ENCODE data around the gene IRF5.

The IRF5 gene

DNA sequence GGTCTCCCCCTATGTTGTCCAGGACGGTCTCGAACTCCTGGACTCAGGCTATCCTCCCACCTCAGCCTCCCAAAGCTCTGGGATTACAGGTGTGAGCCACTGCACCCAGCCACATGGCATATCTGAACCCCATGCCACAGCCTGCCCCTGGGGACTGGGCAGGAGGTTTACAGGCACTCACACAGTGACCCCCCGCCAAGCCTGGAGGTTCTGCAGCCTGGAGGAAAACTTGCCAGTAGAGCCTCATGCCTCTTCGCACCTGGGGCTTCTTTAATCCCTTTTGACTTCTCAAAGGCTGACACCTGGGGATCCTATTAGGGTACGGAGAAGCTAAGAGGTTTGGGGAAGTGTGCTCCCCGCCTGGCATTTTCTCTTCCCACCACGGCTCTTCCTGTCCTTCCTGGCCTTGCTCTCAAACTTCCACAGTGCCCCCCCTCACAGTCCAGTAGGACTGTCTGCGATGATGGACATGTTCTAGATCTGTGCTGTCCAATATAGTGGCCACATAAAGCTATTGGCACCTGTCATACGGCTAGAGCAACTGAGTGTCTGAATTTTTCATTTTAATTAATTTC lies 15.8 kb upstream of the IRF5 start:
- DNase-seq = no peak

GRCh38 chr7:128922496-128923410 lies 15.0 kb upstream of the IRF5 start:
- no peak for DNase-seq

DNA sequence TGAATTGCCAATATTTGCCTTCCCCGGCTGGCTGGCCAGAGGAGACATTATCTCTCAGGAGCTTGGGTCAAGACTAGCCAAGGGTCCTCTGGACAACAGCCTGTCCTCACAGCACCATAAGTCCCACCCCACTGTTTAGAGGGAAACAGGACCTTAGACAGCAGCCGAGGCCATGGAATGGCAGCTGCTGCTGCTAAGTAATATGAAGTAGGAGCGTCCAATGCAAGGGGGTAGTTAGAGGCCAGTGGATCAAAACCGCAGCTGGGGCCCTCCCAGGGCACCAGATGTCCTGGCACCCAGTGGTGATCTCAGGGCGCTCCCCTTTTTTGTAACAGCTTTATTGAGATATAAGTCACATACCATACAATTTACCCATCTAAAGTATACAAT lies 14.3 kb upstream of the IRF5 start:
- DNase-seq = no peak

DNA sequence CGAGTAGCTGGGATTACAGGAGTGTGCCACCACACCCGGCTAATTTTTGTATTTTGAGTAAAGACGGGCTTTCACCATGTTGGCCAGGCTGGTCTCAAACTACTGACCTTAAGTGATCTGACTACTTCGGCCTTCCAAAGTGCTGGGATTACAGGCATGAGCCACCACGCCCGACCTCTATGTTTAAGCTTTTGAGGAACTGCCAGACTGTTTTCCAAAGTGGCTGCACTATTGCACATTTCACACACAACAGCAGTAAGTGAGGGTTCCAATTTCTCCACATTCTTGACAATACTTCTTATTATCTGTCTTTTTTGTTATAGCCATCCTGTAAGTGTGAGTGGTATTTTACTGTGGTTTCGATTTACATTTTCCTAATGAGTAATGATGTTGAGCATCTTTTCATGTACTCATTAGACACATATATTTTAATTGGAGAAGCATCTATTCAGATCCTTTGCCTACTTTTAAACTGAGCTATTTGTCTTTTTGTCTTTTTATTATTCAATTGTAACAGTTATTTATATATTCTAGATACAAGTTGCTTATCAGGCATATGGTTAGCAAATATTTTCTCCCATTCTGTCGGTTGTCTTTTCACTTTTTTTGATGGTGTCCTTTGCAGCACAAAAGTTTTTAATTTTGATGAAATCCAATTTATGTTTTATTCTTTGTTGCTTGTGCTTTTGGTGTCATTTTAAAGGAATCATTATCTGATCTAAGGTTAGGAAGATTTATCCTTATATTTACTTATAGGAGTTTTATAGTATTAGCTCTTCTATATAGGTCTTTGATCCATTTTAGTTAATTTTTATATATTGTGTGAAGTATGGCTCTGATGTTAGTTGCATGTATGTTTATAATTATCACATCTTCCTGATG lies 12.8 kb upstream of the IRF5 start:
- no peak for DNase-seq

- DNase-seq = no peak
These were observed 9.4 kb upstream of the IRF5 start for GRCh38 chr7:128928159-128928813.

- no peak for DNase-seq
These were observed 8.6 kb upstream of the IRF5 start for GRCh38 chr7:128928882-128929788.

DNA sequence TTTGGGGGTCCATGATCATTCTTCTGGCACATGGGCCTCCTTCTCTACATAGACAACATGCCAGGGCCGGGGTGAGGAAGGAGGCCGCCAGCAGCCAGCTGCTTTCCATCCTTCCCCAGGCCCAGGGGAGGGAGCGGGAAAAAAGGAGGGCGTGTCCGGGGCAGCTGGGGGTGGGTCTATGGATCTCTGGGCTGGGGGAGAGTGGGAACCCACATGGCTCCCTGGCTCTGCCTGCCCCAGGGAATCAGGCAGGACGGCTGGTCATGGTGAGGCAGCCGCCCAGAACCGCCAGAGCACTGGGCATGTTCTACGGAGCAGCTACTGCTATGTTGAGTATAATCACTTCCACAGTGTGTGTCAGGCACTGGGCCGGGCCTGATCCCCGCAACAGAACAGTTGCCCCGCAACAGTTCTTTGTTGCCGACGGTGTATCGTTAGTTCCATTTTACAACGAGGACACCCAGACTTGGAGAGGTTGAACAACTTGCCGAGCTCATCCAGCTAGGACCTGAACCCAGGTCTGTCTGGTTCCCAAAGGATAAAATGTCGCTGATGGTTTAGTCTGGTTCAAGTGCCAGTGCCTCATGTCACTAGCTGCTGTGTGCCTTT lies 6.4 kb upstream of the IRF5 start:
- DNase-seq = no peak

- no peak for DNase-seq
These were observed 5.5 kb upstream of the IRF5 start for GRCh38 chr7:128931965-128932861.

DNA sequence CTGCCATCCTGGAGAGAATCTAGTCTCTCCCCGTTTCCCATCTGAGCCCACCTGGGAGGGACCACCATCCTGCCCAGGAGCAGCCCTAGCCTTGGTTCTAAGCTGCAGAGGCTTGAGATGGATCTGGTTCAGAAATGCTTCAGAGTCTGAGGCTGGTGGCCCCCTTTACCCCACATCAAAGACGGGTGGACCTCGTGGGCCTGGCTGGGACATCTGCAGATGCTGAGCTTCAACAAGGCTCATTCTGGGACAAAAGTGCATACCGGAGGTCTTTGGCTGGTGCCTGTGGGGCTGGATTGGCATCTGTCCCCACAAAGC lies 4.9 kb upstream of the IRF5 start:
- DNase-seq = no peak

DNA sequence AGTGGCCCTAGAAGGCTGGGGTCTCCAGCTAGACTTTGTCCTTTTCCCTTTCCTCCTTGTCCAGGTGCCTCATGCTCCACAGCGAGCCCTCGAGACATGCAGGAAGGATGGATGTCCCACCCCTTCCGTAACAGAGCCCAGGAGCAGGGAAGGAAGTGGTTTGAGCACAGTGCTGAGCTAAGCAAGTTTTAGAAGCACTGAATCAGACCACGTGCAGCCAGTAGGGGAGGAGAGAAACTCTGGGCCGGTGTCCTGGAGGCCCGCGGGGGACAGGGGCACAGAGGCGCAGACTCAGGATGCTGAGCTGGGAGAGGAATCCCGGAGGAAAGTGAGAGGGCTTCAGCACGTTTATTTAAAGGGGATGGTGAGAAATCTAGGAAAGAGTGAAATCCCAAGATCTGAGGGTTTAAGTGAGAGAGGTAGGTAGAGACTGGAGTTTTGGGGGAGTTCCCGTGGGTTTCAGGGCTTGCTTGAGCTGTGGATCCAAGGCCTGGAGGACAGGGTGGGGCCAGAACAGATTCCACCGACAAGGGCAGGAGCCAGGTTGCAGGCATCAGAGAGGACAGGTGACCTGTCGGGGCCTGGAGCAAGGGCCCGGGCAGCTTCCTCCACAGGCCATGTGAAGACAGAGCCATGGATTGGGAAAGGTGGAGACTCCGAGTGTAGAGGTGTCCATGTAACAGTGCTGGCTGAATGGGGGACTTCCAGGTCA lies 4.4 kb upstream of the IRF5 start:
- no peak for DNase-seq

GRCh38 chr7:128934361-128935341 lies 3.1 kb upstream of the IRF5 start:
- no peak for DNase-seq

- no peak for DNase-seq
These were observed 2.4 kb upstream of the IRF5 start for GRCh38 chr7:128935342-128935730.

DNA sequence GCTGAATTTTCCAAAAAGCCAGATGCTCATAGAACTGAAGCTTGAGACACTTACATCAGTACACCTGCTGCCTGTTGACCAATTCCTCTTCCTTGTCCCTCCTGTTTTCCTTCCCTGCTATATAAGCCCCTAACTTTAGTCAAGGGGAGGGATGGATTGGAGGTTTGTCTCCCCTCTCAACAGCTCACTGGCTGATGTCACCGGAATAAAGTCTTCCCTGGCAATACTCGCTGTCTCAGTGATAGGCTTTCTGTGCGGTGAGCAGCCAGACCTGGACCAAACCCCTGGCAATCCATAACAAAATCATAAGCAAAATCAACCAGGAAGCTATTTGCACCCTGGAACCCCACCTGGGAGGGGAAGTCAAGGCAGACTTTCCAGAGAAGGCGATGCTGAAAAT lies 929 bp upstream of the IRF5 start:
- DNase-seq = no peak

GRCh38 chr7:128937271-128937646 lies 468 bp upstream of the IRF5 start:
- no peak for DNase-seq

DNA sequence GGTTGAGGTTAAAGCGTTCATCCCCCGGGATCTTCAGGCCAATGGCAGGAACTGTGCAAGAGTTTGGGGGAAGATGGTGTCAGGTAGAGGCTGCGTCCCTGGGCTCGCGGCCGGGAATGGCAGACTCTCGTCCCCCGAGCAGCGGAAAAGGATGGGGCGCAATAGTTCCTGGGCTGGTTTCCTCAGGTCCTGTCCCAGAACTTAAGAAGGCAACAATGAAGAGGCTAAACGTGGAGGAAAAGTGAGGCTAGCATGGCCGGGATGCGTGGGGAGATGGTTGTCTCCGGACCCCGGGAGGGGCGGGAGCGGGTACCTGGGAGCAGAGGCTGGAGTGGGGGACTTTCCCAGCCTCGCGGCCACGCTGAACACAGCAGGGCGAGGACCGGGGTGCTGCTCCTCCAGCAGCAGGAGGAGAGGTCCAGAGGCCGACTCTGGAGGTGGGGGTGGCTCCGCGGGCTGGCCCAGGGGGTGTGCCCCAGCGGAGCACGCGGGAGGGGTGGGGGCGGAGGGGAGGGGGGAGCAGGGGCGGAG lies 882 bp downstream of the IRF5 start:
- DNase-seq = no peak

- no peak for DNase-seq
These were observed 1.5 kb downstream of the IRF5 start for GRCh38 chr7:128939075-128939860.

- DNase-seq = no peak
These were observed 2.2 kb downstream of the IRF5 start for GRCh38 chr7:128939861-128940410.

Data from activated naive CD4-positive, alpha-beta T cell (primary cell).